Endometrial microvascular endothelial cells (primary cell): ENCODE data around the gene PRSS57. TPM values are rescaled to one million over a fixed set of nuclear protein-coding genes. Genes with fewer than 3 reads are reported as not detected.
"Not testable (repeated sequence)": the region's sequence is repeated elsewhere in the genome, so short reads cannot be mapped to it uniquely, and the experiment has no call there.

Source experiments
- in situ Hi-C: cut with HindIII; loops from 2 replicates; pipeline ENCODE4 v1.10.0; 2017; ENCODE audit warnings: low sequenced_read_pairs, low pct_unique_long_range_greater_than_20kb; ENCODE audit errors: inconsistent ontology term
- total RNA-seq: library from RNA; depleted of rRNA; stranded (reverse); fragments of >200 nt; gene quantifications from one replicate; pipeline ENCODE4 v1.2.3, GENCODE V29; 2015; ENCODE audit errors: inconsistent ontology term

PRSS57 gene
- total RNA-seq, 1 donor from 2014 or later: not detected

DNA sequence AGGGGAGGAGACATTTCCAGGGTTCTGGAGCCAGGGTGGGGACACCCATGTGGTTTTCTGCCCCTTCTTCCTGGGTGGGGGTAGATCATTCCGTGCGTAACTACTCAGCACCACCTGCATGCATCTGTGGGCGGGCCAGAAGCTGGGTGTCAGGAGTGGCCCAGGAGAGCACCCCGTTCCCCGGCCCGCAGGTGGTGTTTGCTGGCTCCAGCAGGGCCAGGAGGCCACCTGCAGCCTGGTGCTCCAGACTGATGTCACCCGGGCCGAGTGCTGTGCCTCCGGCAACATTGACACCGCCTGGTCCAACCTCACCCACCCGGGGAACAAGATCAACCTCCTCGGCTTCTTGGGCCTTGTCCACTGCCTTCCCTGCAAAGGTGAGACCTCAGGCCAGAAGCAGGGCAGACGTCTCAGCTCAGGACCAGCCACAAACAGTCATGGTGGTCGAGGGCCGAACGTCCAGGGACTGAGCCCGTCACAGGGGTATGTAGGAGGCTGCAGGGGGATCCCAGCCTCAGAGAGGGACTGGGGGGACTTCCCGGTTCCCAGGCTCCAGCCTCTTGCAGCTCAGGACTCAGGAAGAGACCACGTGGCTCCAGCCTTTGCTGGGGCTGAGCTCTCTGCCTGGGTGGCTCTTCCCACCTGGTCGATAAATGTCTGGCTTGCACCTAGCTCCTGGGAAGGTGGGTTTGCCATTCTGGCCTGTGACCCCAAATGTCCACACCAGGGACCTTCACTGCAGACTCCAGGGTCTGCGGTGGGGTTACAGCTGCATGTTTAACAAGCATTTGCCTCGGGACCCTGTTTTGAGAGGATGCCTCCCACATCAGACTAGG lies 17.4 kb downstream of the PRSS57 start:
- in situ Hi-C loops: no loop called here

GRCh38 chr19:677201-677600 lies 18.1 kb downstream of the PRSS57 start:
- in situ Hi-C loops: no loop called here

DNA sequence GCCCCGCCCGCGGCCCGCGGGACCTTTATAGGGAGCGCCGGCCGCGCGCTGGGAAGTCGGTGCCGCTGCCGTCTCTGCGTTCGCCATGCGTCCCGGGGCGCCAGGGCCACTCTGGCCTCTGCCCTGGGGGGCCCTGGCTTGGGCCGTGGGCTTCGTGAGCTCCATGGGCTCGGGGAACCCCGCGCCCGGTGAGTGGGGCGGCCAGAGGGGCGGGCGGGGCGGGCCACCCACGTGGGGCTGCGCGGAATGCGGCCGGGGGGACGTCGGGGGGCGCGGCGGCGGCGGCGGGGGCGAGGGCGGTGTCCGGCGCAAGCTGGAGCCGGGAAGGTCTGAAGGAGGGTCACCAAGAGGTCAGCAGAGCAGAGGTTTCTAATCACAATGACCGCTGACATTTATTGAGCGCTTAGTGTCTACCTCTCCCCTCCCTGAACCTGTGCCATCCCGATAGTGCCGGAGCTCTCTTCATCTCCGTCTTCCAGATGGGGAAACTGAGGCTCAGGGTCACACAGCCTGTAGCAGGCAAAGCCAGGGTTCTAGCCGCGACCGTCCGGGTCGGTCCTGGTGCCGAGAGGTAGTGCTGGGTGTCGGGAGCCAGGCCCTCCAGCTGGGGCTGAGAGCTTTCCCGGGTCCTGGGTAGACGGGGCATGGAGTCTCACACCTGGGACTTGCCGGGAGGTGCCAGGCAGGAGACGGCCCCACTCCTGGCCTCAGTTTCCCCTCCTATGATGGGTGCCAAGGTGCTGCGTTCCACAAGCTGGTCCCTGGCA lies 18.7 kb downstream of the PRSS57 start, which contains the start of gene FSTL3:
Gene FSTL3 (plus strand): TSS at position 54 of the 767 bp plus-strand sequence. CDS start 32 bp downstream, at position 86.
- in situ Hi-C loops: no loop called here

DNA sequence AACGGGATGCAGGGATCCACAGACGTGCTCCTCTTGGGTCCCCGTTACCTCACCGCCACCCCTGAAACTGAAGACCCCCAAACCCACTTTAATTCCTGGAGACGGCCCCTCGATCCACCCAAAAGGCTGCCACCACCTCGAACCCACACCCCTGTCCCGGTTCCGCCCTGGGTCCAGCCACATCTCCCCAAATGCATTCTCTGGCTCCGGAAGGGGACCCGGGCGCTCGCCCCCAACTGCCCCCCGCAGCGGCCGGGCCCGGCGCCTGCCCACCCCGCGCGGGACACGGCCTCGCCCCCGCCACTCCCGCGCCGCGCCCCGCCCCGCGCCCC lies 19.3 kb downstream of the PRSS57 start:
- in situ Hi-C loops: no loop called here

- in situ Hi-C loops: no loop called here
Measured at GRCh38 chr19:674282-675151, 20.7 kb downstream of the PRSS57 start.

DNA sequence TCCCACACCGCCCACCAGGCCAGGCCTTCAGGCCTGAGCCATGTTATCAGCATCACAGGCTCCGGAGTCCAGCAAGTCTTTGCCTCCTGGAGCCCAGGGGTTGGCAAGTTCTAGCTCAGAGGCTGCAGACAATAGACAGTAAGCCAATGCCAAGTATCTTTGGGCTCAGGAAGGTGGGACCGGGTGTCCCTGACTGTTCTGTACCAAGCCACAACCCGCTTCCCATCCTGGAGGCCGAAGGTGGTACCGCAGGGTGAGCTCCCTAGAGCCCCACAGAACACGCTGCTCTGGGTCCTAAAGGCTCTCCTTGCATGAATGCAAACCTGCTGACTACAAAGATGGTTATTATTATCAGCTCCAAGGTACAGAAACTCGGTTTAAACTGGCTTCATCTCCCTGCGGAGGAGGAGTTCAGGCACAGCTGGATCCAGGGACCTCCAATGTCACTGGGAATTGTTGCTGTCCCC lies 24.6 kb downstream of the PRSS57 start:
- in situ Hi-C loops: no loop called here

GRCh38 chr19:668675-669434 lies 26.4 kb downstream of the PRSS57 start:
- in situ Hi-C loops: not testable (repeated sequence)

GRCh38 chr19:666985-667573 lies 28.2 kb downstream of the PRSS57 start:
- in situ Hi-C loops: not testable (repeated sequence)

GRCh38 chr19:664913-665443 lies 30.3 kb downstream of the PRSS57 start:
- in situ Hi-C loops: no loop called here

- in situ Hi-C loops: no loop called here
Measured at GRCh38 chr19:663682-664117, 31.6 kb downstream of the PRSS57 start.

DNA sequence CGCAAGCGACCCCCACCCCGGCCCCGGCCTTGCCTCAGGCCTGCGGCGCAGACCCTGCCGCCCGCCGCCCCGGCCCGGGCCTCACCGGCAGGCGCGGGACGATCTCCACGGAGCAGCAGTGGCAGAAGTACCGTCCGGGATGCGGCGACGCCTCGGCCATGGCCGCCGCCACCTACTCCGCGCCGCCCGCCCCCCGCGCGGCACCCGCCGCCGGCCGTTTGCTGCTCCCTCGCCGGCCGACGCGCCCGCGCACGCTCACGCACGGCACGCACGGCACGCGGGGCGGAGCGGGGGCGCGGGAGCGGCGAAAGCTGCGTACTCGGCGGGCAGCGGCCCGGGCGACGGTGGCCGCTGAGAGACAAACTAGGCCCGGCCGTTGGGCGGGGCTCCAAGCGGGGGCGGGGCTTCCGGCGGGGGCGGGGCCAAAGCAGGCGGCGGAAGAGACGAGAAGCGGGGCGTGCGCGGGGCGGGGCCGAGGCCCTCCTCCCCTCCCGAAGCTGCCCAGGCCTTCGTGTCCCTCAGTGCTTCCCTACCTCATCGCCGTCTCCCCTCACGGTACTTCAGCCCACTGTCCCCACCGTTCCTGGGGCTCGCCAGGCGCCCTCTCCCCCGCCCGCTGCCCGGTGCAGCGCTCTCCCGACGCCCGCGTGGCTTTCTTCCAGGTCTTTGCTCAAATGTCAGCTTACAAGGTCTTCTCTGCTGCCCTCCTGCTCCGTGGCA lies 32.1 kb downstream of the PRSS57 start, which contains the start of gene RNF126:
Gene RNF126 (minus strand): TSS at position 253 of the 720 bp plus-strand sequence. CDS start 93 bp downstream, at position 160.
- in situ Hi-C loops: no loop called here

DNA sequence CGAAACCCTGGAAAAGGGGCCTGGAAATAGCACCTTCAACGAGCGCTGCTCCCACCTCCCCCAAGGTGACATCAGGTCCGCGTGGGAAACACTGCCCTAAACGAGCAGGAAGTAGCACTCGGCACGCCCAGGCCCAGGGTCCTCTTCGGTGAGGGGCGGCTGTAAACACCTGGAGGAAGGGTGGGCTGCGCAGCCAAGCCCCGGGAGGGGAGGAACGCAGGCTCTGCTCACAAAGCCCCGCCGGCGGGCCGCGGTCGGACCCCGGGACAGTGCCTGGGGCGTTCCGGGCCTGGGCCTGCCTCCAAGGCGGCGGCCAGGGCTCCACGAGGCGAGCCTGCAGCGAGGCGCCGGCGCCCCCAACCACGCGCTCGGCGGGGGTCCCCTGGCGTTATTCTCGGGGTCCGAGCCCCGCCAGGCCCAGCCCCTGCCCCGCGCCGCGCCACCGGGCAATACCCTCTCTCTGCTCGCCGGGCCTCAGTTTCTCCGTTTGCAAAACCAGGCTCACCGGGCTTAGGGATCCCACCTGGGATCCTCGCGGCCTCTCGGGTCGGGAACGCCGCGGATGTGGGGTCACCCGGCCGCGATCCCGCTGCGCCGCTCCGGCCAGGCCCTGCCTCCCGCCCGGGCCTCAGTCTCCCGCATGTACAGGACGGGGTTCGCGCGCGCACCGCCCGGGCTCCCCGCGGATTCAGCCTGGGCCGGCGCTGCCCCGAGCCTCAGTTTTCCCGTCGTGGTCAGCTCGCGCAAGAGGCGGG lies 32.9 kb downstream of the PRSS57 start:
- in situ Hi-C loops: no loop called here

GRCh38 chr19:661427-662196 lies 33.6 kb downstream of the PRSS57 start:
- in situ Hi-C loops: no loop called here

- in situ Hi-C loops: no loop called here
Measured at GRCh38 chr19:660793-661426, 34.3 kb downstream of the PRSS57 start.
